HepG2 (cell line): ENCODE data around the gene ARHGEF10L. TPM values are rescaled to one million over a fixed set of nuclear protein-coding genes. Genes with fewer than 3 reads are reported as not detected.

ENCODE experiments used
- BRF2 ChIP-seq: sonication (generic); formaldehyde crosslinking; IDR thresholded peaks from 2 replicates; pipeline ENCODE4 v1.8.1; 2022; ENCODE audit warnings: mild to moderate bottlenecking, missing genetic modification reagents
- E2F2 ChIP-seq: sonication (generic); formaldehyde crosslinking; IDR thresholded peaks from 2 replicates; pipeline ENCODE4 v1.4.0; 2020; ENCODE audit warnings: missing genetic modification reagents, borderline replicate concordance
- FOXJ3 ChIP-seq: sonication (generic); formaldehyde crosslinking; IDR thresholded peaks from 2 replicates; pipeline ENCODE4 v1.4.0; 2020; ENCODE audit warnings: missing genetic modification reagents, mild to moderate bottlenecking, borderline replicate concordance
- GABPB1 ChIP-seq: IDR thresholded peaks from 2 replicates; pipeline ENCODE4 v1.6.1; 2016; ENCODE audit warnings: mild to moderate bottlenecking, missing genetic modification reagents, moderate library complexity, missing compliant biosample characterization
- GATAD1 ChIP-seq: IDR thresholded peaks from 2 replicates; pipeline ENCODE4 v1.6.1; 2016; ENCODE audit warnings: missing genetic modification reagents, missing compliant biosample characterization
- GLMP ChIP-seq: sonication (generic); formaldehyde crosslinking; IDR thresholded peaks from 2 replicates; pipeline ENCODE4 v1.9.0; 2021; ENCODE audit warnings: missing genetic modification reagents, mild to moderate bottlenecking, borderline replicate concordance
- HOXA7 ChIP-seq: sonication (generic); formaldehyde crosslinking; IDR thresholded peaks from 2 replicates; pipeline ENCODE4 v1.8.1; 2022; ENCODE audit warnings: mild to moderate bottlenecking, missing genetic modification reagents, moderate library complexity
- MED8 ChIP-seq: sonication (generic); formaldehyde crosslinking; IDR thresholded peaks from 2 replicates; pipeline ENCODE4 v1.8.1; 2023; ENCODE audit warnings: mild to moderate bottlenecking, missing genetic modification reagents; ENCODE audit not compliant: insufficient replicate concordance
- MYPOP ChIP-seq: sonication (generic); formaldehyde crosslinking; IDR thresholded peaks from 2 replicates; pipeline ENCODE4 v1.8.1; 2023; ENCODE audit warnings: mild to moderate bottlenecking, moderate library complexity, missing genetic modification reagents
- PHF21A ChIP-seq: sonication (generic); formaldehyde crosslinking; IDR thresholded peaks from 2 replicates; pipeline ENCODE4 v1.5.0; 2020; ENCODE audit warnings: mild to moderate bottlenecking, missing genetic modification reagents
- RXRA ChIP-seq: sonication (generic); formaldehyde crosslinking; IDR thresholded peaks from 2 replicates; pipeline ENCODE4 v1.5.1; 2020; ENCODE audit warnings: missing genetic modification reagents
- SIN3A ChIP-seq: IDR thresholded peaks from 2 replicates; pipeline ENCODE4 v1.6.1; 2011; ENCODE audit warnings: low read depth, mild to moderate bottlenecking, control low read depth, low read length, borderline replicate concordance
- ZFY ChIP-seq: sonication (generic); formaldehyde crosslinking; IDR thresholded peaks from 2 replicates; pipeline ENCODE4 v1.4.0; 2020; ENCODE audit warnings: missing genetic modification reagents
- ZNF142 ChIP-seq: sonication (generic); formaldehyde crosslinking; IDR thresholded peaks from 2 replicates; pipeline ENCODE4 v1.4.0; 2020; ENCODE audit warnings: missing genetic modification reagents
- ZNF3 ChIP-seq: IDR thresholded peaks from 2 replicates; pipeline ENCODE4 v1.7.0; 2017; ENCODE audit warnings: inconsistent platforms
- ZNF569 ChIP-seq: sonication (generic); formaldehyde crosslinking; IDR thresholded peaks from 2 replicates; pipeline ENCODE4 v1.5.0; 2020; ENCODE audit warnings: mild to moderate bottlenecking, missing genetic modification reagents, moderate library complexity, borderline replicate concordance
- ZNF672 ChIP-seq: sonication (generic); formaldehyde crosslinking; IDR thresholded peaks from 2 replicates; pipeline ENCODE4 v1.8.1; 2022; ENCODE audit warnings: missing genetic modification reagents
- ZNF709 ChIP-seq: sonication (generic); formaldehyde crosslinking; IDR thresholded peaks from 2 replicates; pipeline ENCODE4 v1.5.0; 2020; ENCODE audit warnings: mild to moderate bottlenecking, missing genetic modification reagents
- polyA plus RNA-seq, 8 experiments: library from polyadenylated mRNA; depleted of rRNA in 3 of 8; stranded (reverse) in 7 of 8; unstranded in 1 of 8; fragments of >200 nt; fragmentation: Illumina TruSeq in 4 of 8; extraction: Trizol in 4 of 8; gene quantifications; 2 replicates each; pipeline versions ENCODE4 v1.2.1 to v1.2.3, GENCODE V29; 2011 to 2016; ENCODE audit warnings: low read depth in 4 of 8, missing spikeins in 1 of 8, mixed read lengths in 1 of 8; ENCODE audit not compliant: insufficient read depth in 1 of 8
- total RNA-seq, 5 experiments: library from RNA; depleted of rRNA; stranded (reverse); fragments of >200 nt; fragmentation: Illumina TruSeq; extraction: Trizol; gene quantifications; 2 replicates each; pipeline ENCODE4 v1.2.3, GENCODE V29; 2016; ENCODE audit warnings: low read depth in 1 of 5

ARHGEF10L gene
- total and polyA plus RNA-seq, 2 of the 13 experiments (the other 11 are each of a cell fraction or from before 2014, with no cell fraction given): 46.5 to 78.3 TPM

- TF ChIP-seq ZNF709 (CRISPR knock-in tag): no peak
- peak; percentile 69 for TF ChIP-seq ZFY (CRISPR knock-in tag)
- TF ChIP-seq PHF21A (CRISPR knock-in tag): peak; percentile 48
- no peak for TF ChIP-seq SIN3A
- TF ChIP-seq FOXJ3 (CRISPR knock-in tag): no peak
- TF ChIP-seq GLMP (CRISPR knock-in tag): no peak
- TF ChIP-seq ZNF142 (CRISPR knock-in tag): no peak; the same call in 1 of the 2 replicates
- no peak; the same call in 1 of the 2 replicates for TF ChIP-seq RXRA
- TF ChIP-seq MED8 (CRISPR knock-in tag): no peak
- TF ChIP-seq E2F2 (CRISPR knock-in tag): no peak
- no peak for TF ChIP-seq GATAD1 (CRISPR knock-in tag)
- TF ChIP-seq MYPOP (CRISPR knock-in tag): peak; percentile 36; the same call in 1 of the 2 replicates
- no peak for TF ChIP-seq ZNF569 (CRISPR knock-in tag)
- peak; percentile 82 for TF ChIP-seq ZNF3 (CRISPR knock-in tag)
- TF ChIP-seq ZNF672 (CRISPR knock-in tag): no peak
- no peak for TF ChIP-seq BRF2
- no peak for TF ChIP-seq HOXA7
- no peak for TF ChIP-seq GABPB1
These were observed 25.2 kb downstream of the ARHGEF10L start (continued) for GRCh38 chr1:17564458-17565393.
